DMS 273 (cell line): ENCODE results near the gene ZSWIM3.
"Not testable (repeated sequence)": the region's sequence is repeated elsewhere in the genome, so short reads cannot be mapped to it uniquely, and the experiment has no call there.

Source experiments
- DNase-seq: peaks from one replicate; lab custom pipeline; 2025; ENCODE audit not compliant: unreplicated experiment; lab: John Stamatoyannopoulos, UW

Gene ZSWIM3

GRCh38 chr20:45857114-45857881 lies at the start of gene ZSWIM3, which contains the start of gene ACOT8:
TSS of gene ZSWIM3 (plus strand) at chr20:45857614. CDS start at chr20:45857826, 212 bp downstream.
TSS of gene ACOT8 (minus strand) at chr20:45857392. CDS start at chr20:45857315, 77 bp downstream.
- DNase-seq = peak; percentile 100

DNA sequence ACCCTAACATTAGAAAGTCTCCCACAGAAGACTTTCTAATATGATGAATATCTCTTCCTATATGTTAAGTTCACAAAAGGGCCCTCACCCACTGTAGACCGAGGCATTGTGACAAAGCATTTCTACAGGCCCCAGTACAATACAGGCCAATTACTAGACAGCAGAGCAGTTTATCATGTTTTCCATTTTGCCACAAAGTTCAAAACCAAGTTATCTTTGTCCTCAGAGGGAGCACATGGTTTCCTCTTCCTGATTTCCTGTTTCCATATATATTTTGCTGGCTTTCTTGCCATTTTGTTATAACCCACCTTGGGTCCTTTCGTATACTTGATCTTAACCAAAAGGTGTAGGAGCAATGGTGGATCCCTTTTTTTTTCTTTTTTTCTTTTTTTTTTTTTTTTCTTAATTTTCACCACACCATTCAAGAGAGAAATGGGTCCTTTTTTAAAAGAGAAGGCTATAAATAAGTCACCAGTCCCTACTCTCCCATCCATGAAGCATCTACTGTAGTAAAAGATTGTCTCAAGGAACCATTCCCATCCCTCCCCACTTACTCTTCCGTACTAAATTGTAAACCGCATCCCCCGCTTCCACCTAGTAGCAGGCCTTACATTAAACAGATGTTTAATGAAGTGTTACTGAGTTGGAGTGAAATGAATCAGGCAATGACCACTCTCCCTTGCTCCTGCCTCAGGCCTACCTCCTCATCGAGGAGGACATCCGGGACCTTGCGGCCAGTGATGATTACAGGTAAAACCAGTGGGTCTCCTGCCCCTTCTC lies 47.0 kb upstream of the ZSWIM3 start:
- DNase-seq = no peak

DNA sequence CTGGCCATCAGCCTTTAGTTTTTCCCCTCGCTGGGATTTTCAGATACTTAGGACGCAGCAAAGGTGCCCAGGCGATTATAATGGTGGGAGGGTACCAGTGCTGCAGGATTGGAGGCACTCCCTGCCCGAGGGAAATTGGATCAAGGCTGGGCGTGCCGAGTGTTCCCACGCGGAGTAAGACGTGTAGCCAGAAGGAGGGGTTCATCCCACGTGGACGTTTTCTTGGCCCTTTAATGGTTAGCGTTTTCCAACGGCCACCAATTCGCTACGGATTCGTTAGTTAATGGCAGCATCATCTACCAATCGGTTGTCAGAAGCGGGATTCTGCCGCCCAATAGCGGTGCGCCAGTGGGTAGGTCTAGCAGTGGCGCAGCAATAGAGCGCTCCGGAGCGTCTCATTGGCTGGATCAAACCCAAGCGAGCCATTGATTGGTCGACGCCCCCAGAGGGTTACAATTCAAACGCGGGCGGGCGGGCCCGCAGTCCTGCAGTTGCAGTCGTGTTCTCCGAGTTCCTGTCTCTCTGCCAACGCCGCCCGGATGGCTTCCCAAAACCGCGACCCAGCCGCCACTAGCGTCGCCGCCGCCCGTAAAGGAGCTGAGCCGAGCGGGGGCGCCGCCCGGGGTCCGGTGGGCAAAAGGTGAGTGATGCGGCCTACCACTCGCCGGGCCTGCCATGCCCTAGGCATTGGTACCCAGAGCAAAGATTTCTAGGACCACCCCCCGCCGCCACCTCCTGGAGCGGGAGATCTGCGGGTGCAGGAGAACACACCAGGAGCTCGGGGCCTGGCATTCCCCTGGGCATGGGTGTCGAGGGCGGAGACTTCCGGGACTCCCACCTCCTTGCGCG lies 45.0 kb upstream of the ZSWIM3 start, which contains the start of gene UBE2C:
UBE2C (plus strand) TSS at position 488 of the 849 bp plus-strand sequence; CDS start at position 540, 52 bp downstream.
- DNase-seq = peak; percentile 100

GRCh38 chr20:45813006-45813340 lies 44.4 kb upstream of the ZSWIM3 start:
- no peak for DNase-seq

DNA sequence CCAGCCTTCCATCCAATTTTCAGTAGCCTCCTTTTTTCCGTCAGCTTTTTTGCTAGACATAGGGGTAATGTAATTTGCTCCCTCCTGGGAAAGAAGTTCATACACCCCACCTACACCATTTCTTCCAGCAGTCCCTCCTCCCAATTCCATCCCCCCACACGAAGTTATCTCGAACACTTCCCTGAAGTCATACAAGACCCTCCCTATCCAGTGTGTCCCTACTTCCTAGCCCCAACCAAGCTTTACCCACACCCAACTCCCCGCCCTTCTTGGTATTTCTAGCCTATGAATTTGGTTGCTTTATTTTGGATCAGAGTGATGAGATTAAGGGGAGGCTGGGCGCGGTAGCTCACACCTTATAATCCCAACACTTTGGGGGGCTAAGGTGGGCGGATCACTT lies 43.9 kb upstream of the ZSWIM3 start:
- DNase-seq = no peak

- DNase-seq = no peak
These were observed 43.1 kb upstream of the ZSWIM3 start for GRCh38 chr20:45814314-45814713.

- no peak for DNase-seq
These were observed 40.5 kb upstream of the ZSWIM3 start for GRCh38 chr20:45816951-45817350.

DNA sequence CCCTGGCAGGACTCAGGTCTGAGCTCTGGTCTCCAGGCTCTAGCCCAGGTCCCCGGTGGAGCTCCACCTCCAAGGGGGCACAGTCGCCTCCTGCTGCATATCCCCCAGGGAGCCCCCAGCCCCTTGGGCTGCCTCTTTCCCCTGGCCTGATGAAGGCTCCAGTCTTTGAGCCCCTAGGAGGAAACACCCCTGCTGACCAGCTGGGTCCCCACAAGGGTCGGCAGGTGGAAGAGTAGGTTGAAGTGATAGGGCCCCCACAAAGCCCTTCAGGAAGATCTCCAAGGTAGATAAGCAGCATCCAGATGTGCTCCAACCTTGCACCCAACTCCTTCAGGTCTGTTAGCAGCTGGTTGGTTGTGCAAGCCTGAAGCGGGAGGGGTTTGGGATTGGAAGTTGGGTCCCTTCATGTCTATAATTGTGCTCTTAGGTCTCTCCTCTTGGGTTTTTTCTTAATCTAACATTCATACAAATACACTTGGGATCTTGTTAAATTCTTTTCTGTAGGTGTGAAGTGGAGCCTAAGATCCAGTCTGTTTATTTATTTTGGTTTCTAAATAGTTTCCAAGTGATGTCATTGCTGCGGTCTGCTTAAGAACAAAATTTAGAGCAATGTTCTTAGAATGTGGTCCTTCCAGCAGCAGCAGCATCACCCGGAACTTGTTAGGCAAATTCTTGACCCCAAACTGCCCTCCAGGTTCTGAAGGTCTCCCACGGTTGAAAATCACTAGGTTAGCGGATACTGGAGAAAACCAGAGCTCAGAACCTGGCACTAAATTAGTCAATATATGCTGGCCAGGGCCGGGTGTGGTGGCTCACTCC lies 39.8 kb upstream of the ZSWIM3 start:
- peak; percentile 32 for DNase-seq

- DNase-seq = no peak
These were observed 39.2 kb upstream of the ZSWIM3 start for GRCh38 chr20:45818239-45818638.

DNA sequence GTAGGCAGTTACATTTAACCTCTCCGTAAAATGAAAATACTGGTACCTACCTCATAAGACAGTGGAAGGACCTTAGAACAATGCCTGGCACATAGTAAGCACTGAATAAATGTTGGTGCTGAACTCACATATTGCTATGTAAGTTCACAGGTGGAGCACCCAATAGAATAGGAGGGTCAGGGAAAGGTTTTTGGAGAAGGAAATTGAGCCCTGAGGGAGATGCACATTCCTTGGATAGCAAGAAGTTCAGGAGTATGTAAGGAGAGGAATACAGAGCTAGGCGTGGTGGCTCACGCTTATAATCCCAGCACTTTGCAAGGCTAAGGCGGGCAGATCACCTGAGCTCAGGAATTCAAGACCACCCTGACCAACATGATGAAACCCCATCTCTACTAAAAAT lies 37.9 kb upstream of the ZSWIM3 start:
- no peak for DNase-seq

- DNase-seq = peak; percentile 54
These were observed 35.5 kb upstream of the ZSWIM3 start for GRCh38 chr20:45821947-45822346.

DNA sequence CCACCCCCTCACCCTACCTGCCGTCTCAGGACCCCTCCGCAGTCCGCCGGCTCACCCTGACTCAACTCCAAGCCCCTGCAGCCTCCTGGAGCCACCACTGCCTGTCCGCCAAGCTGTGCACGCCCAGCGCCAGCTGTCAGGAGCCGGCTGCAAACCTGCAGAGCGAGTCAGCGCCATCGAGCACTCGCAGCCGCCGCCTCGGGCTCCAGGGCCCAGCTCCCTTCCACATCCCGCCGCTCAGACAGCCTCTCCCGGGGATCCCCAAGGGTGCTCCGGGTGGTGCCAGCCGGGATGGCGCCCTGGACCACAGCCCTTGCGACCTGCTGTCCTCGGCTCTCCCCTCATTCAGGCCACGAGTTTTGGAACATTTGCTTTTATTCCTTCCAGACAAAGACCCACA lies 34.6 kb upstream of the ZSWIM3 start:
- DNase-seq = peak; percentile 91

GRCh38 chr20:45823949-45824835 lies 33.2 kb upstream of the ZSWIM3 start:
- peak; percentile 49 for DNase-seq

GRCh38 chr20:45826381-45827019 lies 30.9 kb upstream of the ZSWIM3 start:
- DNase-seq = peak; percentile 85

- DNase-seq = no peak
These were observed 30.3 kb upstream of the ZSWIM3 start, which contains the start of gene TNNC2 for GRCh38 chr20:45827030-45827652. TSS of gene TNNC2 (minus strand) at chr20:45827312. CDS start at chr20:45827248, 64 bp downstream.

- DNase-seq = no peak
These were observed 29.7 kb upstream of the ZSWIM3 start for GRCh38 chr20:45827712-45828111.

DNA sequence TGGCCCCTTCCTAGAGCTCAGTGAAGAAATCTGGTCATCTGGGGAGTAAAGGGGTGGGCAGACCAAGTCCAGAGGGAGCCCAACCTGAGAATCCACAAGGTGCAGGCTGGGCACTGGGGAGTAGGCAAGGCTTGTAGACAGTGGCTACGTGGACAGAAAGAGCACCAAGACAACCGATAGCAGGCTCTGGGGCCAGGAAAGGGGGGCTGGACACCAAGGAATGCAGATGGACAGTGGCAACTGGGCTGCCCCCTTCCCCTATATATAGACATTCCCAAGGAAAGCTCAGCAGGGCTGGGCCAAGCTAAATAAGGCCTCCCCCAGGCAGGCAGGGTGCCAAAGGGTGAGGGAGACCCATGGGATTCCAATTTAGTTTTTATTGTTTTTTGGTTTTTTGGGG lies 28.8 kb upstream of the ZSWIM3 start:
- peak; percentile 47 for DNase-seq

GRCh38 chr20:45829673-45830106 lies 27.7 kb upstream of the ZSWIM3 start:
- not testable (repeated sequence) for DNase-seq
